ENCODE data around the gene ADTRP.

GRCh38 chr6:11779329-11780096, 910 bp upstream of the ADTRP start:
- no peak for TF ChIP-seq CTCF (conservative IDR thresholded peaks at IDR 0.05 in 1 of 2, IDR thresholded peaks at IDR 0.05 in 1 of 2; ENCODE audit: low read depth in 1 of 2, low read length in 2 of 2)
- TF ChIP-seq EZH2 (IDR thresholded peaks at IDR 0.05; ENCODE audit: low read length, missing control alignments) = no peak
